Stimulated activated CD4-positive, alpha-beta T cell treated with anti-CD3 and anti-CD28 coated beads, Interleukin-4, amount 100 ng/mL, for 48 hours (primary cell): ENCODE measurements around the gene HEPACAM2.

Experiments used
- DNase-seq, 2 donors: peaks; one replicate each; pipeline ENCODE4 v3.0.0-alpha.2; 2020; ENCODE audit warnings: low read depth in 2 of 2

The HEPACAM2 gene

GRCh38 chr7:93147363-93147762, 78.9 kb downstream of the HEPACAM2 start:
- DNase-seq, result no peak

GRCh38 chr7:93146472-93147141, 79.7 kb downstream of the HEPACAM2 start:
- no peak for DNase-seq

GRCh38 chr7:93146036-93146435, 80.2 kb downstream of the HEPACAM2 start:
- no peak for DNase-seq

GRCh38 chr7:93145354-93145753, 80.9 kb downstream of the HEPACAM2 start:
- no peak for DNase-seq

- no peak for DNase-seq
Measured at GRCh38 chr7:93142127-93142526, 84.1 kb downstream of the HEPACAM2 start.

GRCh38 chr7:93140582-93141191, 85.6 kb downstream of the HEPACAM2 start:
- DNase-seq, result no peak

GRCh38 chr7:93138576-93138975, 87.7 kb downstream of the HEPACAM2 start:
- DNase-seq, result no peak
